ENCODE measurements around the gene TAP1.

The TAP1 gene

DNA sequence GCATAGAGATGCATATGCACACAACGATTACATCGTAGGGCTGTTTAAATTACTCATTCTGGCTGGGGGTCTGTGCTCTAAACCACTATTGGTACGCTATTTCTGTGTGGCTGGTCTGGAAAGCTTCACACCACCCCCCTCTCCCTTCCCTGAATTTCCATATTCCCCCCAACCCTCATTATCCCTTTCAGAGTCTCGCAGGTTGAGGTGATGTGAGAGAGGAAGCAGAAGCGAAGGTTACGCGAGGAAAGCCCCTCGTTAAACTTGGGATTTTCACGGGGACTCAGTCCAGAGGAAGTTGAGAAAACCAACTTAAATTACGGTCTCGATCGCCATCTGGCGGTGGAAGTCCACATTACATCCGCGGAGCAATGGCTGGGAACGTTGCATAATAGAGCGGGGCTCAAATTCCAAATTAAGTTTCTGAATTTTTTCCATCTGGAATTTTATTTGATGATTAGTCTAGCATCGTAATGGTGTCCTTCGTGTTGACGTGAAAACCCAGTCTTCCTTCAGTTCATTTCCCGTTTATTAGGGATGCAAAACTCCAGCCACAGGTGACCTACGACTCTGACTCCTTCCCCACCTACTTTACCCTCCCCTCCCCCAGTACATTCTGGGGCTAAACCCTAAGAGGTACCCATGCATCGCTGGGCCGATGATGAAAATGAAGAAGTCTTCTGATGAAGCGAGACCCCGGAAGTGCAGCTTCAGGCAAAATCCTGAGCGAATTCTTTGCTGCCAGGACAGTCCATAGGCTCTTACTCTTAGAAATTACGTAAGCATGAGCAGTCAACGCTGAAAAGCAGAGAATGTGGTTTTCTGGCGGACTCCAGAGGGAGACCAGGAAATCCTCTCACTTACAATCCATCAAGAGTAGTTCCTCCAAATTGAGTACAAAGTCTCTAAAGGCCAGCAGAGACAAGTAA, 56.4 kb downstream of the TAP1 start:
- DNase-seq: peak; percentile 30 to 66
